SJSA1 (cell line): ENCODE measurements around the gene CACNB2. TPM values are rescaled to one million over a fixed set of nuclear protein-coding genes. Genes with fewer than 3 reads are reported as not detected.

Experiments
- DNase-seq, 2 experiments: peaks; one replicate each; pipeline ENCODE4 v3.0.0-alpha.2; 2015 to 2020; ENCODE audit warnings: low spot score in 2 of 2, low read depth in 1 of 2
- H3K27ac ChIP-seq: fragments of 250-450 bp; sonication (Bioruptor Pico); 2 replicates; pipeline ENCODE4 v1.5.1; 2020; ENCODE audit warnings: mild to moderate bottlenecking, moderate library complexity
- H3K27me3 ChIP-seq: fragments of 250-450 bp; sonication (Bioruptor Pico); replicated peaks from 2 replicates; pipeline ENCODE4 v1.5.1; 2020; ENCODE audit warnings: mild to moderate bottlenecking, moderate library complexity
- H3K36me3 ChIP-seq: fragments of 250-450 bp; sonication (Bioruptor Pico); 2 replicates; pipeline ENCODE4 v1.5.1; 2020; ENCODE audit warnings: mild to moderate bottlenecking
- H3K4me1 ChIP-seq: fragments of 250-450 bp; sonication (Bioruptor Pico); replicated peaks from 2 replicates; pipeline ENCODE4 v1.6.1; 2021; ENCODE audit warnings: mild to moderate bottlenecking
- H3K4me3 ChIP-seq: fragments of 250-450 bp; sonication (Bioruptor Pico); 2 replicates; pipeline ENCODE4 v1.5.1; 2020; ENCODE audit warnings: mild to moderate bottlenecking
- H3K9me3 ChIP-seq: fragments of 250-450 bp; sonication (Bioruptor Pico); replicated peaks from 2 replicates; pipeline ENCODE4 v1.5.1; 2020; ENCODE audit warnings: mild to moderate bottlenecking
- total RNA-seq: library from RNA; depleted of rRNA; stranded (reverse); fragments of >200 nt; shearing (Covaris generic); gene quantifications from 2 replicates; pipeline ENCODE4 v1.2.3, GENCODE V29; 2014

CACNB2 gene
- total RNA-seq, 1 experiment from 2014 or later: not detected

DNA sequence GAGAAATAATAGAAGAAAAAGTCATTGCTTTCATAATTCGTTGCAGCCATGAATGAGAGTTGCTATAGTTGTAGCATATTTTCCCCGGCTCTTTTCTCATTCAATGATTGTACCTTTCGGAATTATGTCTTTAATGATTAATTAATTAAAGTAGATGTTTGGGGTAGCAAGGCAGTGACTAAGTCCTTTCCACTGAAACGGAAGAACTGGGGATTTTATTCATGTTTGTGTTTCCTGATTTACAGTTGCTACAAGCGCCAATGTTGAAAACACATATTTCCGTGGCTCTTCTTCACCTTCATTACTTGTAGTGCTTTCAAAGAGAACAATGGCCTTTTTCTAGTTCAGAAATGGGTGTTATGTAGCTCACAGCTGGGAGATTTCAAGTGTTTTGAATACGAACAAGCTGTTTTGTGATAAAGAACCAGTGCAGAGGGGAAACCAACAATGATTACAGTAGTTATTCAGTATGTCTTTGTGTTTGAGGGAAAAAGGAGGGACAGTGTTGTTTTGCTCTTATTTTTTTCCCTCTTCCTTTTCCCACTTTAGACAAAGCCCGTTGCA is 357.7 kb downstream of the CACNB2 start:
- Histone ChIP-seq H3K4me3 (no peak overlapping the region), H3K9me3 (no peaks in the 10 kb centered on the region), H3K27ac (no peak overlapping the region), H3K4me1 (peaks cover 6% of the 10 kb centered on the region; the same call in 1 of the 2 replicates), H3K36me3 (no peaks in the 10 kb centered on the region), H3K27me3 (no peaks in the 10 kb centered on the region)
- DNase-seq: no peak

DNA sequence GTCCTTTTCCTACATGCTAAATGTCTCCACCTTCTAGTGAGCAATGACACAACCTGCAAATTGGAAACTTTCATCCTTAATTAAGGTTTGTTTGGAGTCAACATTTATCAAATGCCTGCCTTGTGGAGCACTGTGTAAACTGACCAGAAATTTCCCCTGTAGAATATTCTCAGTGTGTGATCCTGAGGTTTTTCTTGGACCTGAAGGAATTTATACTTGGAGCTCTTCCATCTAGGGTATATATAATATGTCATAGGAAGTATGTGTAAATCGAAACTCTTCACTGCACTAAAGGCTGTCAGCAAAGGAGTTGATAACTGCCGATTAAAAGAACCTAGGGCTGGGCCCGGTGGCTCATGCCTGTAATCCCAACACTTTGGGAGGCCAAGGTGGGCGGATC is 358.8 kb downstream of the CACNB2 start:
- Histone ChIP-seq H3K4me1 (peaks cover 6% of the 10 kb centered on the region; the same call in 1 of the 2 replicates), H3K9me3 (no peaks in the 10 kb centered on the region), H3K36me3 (no peaks in the 10 kb centered on the region), H3K27me3 (no peaks in the 10 kb centered on the region), H3K4me3 (no peak overlapping the region), H3K27ac (no peak overlapping the region)
- DNase-seq: no peak

DNA sequence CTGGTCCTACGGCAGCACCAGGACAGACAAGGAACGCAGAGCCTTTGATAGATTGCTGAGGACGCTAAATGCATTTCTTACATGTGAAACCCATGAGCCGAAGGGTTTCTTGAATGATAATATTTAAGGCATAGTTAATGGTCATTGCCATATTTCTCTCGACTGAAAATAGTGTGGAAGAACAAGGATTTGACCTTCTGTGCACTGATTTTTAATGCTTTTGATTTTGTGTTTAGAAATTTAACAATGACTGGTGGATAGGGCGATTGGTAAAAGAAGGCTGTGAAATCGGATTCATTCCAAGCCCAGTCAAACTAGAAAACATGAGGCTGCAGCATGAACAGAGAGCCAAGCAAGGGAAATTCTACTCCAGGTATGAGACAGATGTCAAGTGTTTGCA is 360.4 kb downstream of the CACNB2 start:
- Histone ChIP-seq H3K36me3 (no peaks in the 10 kb centered on the region), H3K4me3 (no peak overlapping the region), H3K27me3 (no peaks in the 10 kb centered on the region), H3K9me3 (no peaks in the 10 kb centered on the region), H3K4me1 (peaks cover 7% of the 10 kb centered on the region), H3K27ac (no peak overlapping the region)
- no peak for DNase-seq

DNA sequence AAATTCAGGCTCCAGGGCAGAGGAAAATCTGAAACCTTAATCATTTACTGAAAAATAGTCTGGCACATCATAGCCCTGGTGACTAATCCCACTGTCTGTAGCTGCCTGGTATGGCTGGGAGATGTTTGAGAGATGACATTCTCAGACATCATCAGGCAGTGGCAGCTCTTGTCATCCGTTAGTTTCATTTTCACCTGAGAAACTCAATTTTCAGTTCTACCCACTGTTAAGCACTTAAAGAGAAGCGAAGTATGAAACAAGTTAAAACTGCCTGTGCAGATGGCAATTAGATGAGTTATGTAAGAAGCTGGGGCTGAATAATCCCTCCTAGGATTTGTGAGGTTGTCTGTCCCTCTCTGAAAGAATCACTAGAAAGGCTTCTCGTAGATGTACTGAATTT is 361.0 kb downstream of the CACNB2 start:
- H3K4me1 ChIP-seq: peaks cover 10% of the 10 kb centered on the region
- H3K4me3 ChIP-seq: peak overlapping the region; percentile 31
- no peaks in the 10 kb centered on the region for H3K27me3 ChIP-seq
- H3K9me3 ChIP-seq: no peaks in the 10 kb centered on the region
- H3K36me3 ChIP-seq: no peaks in the 10 kb centered on the region
- H3K27ac ChIP-seq: peak overlapping the region; percentile 60
- peak in 1 of 2 experiments; percentile 32 for DNase-seq

DNA sequence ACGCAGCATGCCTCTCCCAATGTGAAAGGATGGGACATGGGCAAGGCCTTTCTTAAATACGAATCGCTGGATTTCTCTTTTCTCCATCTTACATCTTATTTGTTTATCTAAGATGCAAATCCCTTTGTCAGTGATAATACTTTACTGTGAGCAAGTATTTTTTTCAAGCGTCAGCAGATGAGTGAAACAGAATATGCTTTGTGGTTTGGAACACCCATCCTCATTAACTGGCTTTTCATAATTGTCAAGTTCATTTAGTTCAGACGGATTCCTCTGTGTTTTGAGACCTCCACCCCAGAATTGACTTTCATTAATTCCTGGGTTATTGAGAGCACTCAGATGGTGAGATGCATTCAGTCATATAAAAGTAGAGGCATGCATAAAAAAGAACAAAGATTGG is 361.4 kb downstream of the CACNB2 start:
- H3K4me3 ChIP-seq: peak overlapping the region; percentile 31
- no peaks in the 10 kb centered on the region for H3K9me3 ChIP-seq
- DNase-seq: no peak
- no peaks in the 10 kb centered on the region for H3K27me3 ChIP-seq
- H3K27ac ChIP-seq: peak overlapping the region; percentile 60
- H3K36me3 ChIP-seq: no peaks in the 10 kb centered on the region
- H3K4me1 ChIP-seq: peaks cover 10% of the 10 kb centered on the region

DNA sequence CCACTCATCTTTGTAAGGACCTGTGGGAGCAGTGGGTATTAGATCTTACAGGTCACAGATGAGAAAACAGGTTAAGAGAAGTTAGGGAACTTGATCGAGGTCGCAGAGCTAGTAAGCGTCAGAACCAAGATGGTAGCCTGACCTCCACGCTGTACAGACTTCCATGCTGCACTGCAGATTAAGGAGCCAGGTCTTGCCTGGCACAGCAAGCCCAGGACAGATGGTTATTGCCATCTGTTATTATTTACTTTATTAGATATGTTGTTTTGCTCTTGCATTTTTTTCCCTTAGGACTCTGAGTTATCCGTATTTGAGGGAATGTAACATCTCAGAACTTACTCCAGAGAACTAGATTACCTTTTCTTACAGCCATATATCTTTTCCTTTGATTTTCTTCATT is 363.9 kb downstream of the CACNB2 start:
- no peak for DNase-seq
- Histone ChIP-seq H3K27ac (no peak overlapping the region), H3K4me1 (peaks cover 10% of the 10 kb centered on the region), H3K36me3 (no peaks in the 10 kb centered on the region), H3K4me3 (no peak overlapping the region), H3K9me3 (no peaks in the 10 kb centered on the region), H3K27me3 (no peaks in the 10 kb centered on the region)

DNA sequence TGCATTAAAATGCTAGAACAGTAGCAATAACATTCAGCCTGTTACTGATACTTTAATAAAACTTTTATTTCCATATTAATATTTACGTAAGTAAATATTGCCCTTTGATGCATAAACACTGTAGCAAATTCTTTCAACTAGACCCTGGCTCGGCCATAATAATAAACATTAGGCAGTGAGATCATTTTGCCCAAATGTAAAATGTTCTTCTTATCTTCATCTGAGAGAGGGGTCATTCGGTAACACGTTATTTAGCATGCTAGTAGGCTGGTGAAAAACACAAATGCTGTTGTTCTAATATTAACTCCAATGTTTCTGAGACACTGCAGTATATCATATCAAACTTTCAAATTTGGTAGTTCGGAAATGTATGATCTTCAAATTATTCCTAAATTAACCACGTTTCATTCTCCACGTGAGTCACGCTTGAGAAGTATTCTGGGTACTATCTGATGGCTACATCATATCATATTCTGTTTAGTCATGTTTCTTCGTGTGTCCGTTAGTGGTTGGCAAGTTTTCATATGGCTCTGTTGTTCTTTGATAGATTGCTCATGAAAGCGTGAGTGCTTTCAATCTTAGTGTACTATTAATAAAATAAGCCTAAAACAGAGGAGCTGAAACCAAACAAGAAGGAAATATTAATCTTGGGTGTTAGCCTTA is 365.4 kb downstream of the CACNB2 start:
- DNase-seq: no peak
- Histone ChIP-seq H3K27me3 (no peaks in the 10 kb centered on the region), H3K9me3 (no peaks in the 10 kb centered on the region), H3K36me3 (no peaks in the 10 kb centered on the region), H3K4me1 (peaks cover 10% of the 10 kb centered on the region), H3K27ac (no peak overlapping the region), H3K4me3 (no peak overlapping the region)

DNA sequence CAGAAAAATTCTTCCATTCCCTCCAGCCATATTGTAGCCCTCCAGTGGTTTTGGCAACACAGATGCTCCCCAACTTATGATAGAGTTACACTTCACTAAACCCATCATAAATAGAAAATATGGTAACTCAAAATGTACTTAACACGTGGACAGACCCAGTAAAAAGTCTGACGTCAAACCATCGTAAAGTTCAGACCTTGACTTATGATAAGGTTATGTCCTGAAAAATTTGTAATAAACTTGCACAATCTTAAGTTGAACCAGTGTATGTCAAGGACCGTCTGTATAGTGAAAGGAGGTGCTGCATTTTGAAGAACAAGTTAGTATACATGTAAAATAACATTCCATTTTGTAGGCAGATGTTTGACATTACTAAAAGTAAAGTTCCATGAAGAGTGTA is 368.4 kb downstream of the CACNB2 start:
- DNase-seq: no peak
- Histone ChIP-seq H3K27me3 (no peaks in the 10 kb centered on the region), H3K4me3 (no peak overlapping the region), H3K4me1 (peaks cover 3% of the 10 kb centered on the region; the same call in 1 of the 2 replicates), H3K27ac (no peak overlapping the region), H3K36me3 (no peaks in the 10 kb centered on the region), H3K9me3 (no peaks in the 10 kb centered on the region)

DNA sequence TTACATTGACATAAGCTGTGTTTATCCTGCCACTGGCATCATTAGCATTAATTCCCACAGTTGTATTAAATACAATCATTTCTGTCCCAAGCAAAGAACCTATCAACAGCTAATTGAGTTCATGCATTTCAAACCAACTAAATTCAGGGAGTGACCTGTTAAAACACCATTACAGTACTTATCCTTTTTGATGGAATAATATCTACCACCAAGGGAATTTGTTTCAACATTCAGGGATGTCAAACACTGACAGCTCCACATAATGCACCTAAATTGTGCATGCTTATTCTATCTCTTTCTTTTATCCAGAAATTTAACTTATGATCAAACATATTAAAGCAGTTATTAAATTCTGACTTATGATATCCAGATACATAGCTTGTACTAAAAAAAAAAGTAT is 374.3 kb downstream of the CACNB2 start:
- no peaks in the 10 kb centered on the region for H3K36me3 ChIP-seq
- H3K27me3 ChIP-seq: no peaks in the 10 kb centered on the region
- no peak overlapping the region for H3K4me3 ChIP-seq
- DNase-seq: no peak
- H3K27ac ChIP-seq: no peak overlapping the region
- no peaks in the 10 kb centered on the region for H3K4me1 ChIP-seq
- no peaks in the 10 kb centered on the region for H3K9me3 ChIP-seq

DNA sequence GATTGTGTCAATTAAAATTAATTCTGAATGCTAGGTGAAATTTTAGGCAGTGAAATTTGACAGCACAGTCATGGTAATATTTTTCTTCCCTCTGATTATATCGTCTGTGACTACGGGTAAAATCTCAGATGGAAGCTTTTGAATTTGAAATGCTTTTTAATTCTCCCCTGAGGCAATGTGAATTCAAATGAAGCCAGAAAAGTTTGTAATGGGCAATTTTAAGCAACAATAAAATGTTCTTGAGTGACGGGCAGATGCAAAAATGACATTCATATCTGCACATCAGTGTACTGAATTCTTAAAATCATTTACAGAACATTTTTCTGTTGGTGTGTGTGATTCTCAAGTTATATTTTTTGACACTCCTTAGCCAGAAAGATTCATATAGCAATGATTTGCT is 376.6 kb downstream of the CACNB2 start:
- DNase-seq: no peak
- Histone ChIP-seq H3K4me3 (no peak overlapping the region), H3K27me3 (no peaks in the 10 kb centered on the region), H3K4me1 (no peaks in the 10 kb centered on the region), H3K9me3 (no peaks in the 10 kb centered on the region), H3K36me3 (no peaks in the 10 kb centered on the region), H3K27ac (no peak overlapping the region)

DNA sequence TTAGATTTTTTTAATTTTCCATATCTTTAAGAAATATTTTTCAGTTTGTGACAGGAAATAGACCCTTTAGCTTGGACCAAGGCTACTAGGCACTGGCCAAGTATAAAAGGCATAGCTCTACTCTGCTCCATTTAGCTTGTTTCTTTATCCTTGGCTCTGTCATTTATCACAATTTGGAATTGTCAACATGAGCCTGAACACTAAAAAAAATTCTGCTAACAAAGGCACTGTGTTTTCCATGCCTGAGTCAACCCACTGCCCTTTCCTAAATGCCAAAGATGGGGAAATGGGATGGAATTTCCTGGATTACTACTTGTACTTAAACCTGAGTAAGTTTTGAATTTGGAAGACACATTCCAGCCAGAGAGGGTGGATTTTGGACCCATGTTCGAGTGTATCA is 382.8 kb downstream of the CACNB2 start:
- Histone ChIP-seq H3K36me3 (no peaks in the 10 kb centered on the region), H3K27me3 (no peaks in the 10 kb centered on the region), H3K27ac (no peak overlapping the region), H3K4me1 (no peaks in the 10 kb centered on the region), H3K4me3 (no peak overlapping the region), H3K9me3 (no peaks in the 10 kb centered on the region)
- no peak for DNase-seq

DNA sequence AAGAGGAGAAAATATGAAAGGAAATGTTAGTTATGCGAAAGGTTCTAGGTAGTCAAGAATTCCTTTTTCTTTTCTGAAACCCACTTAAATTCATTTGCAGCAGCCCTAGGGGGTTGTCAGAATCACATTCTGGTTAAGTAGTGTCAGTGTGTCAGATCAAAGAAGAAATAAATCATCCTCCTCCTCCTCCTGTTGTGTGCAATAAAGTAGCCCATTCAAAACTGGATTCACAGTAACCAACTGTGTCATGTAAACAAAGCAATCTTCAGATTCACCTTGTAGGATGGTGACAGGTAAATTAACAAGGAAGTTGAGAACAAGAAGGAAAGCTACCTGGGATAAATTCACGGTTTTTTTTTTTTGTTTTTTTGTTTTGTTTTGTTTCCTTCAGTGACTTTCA is 383.6 kb downstream of the CACNB2 start:
- Histone ChIP-seq H3K27ac (no peak overlapping the region), H3K4me1 (no peaks in the 10 kb centered on the region), H3K4me3 (no peak overlapping the region), H3K36me3 (no peaks in the 10 kb centered on the region), H3K27me3 (no peaks in the 10 kb centered on the region), H3K9me3 (no peaks in the 10 kb centered on the region)
- DNase-seq: no peak

DNA sequence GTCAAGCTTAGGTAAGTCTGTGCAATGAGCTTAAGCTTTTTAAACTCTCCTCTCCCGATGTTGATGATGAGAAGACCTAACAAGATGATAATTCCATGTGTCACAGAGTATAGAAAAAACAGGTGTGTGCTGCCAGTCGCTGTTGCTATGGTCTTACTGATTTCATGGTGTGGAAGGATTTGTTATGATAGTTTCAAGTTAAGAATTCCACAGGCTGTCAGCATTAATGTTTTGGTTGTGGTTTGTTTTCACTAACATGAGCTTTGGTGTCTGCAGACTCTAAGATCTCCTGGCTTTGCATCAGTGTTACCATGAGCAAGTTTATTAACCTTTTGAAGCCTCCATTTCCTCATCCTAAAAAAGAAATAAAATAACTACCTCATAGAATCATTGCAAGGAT is 387.5 kb downstream of the CACNB2 start:
- Histone ChIP-seq H3K4me3 (no peak overlapping the region), H3K9me3 (no peaks in the 10 kb centered on the region), H3K4me1 (no peaks in the 10 kb centered on the region), H3K36me3 (no peaks in the 10 kb centered on the region), H3K27ac (no peak overlapping the region), H3K27me3 (no peaks in the 10 kb centered on the region)
- no peak for DNase-seq

DNA sequence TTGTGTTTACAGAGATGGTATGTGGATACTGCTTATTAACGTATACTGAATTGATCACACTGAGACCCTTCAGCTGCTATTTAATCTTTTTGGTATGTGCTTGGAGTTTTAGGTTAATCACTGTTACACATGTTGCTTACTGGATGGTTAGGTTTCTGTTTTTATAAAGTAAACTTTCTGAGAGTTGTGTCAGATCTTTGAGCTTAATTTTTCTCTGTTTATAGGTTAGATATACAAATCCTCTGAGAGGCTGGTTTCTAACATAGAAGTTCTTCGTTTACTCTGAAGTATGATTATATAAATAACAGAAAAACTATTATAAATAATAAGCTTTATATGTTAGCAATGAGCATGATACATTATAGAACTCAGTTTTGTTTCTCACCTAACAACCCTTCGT is 388.1 kb downstream of the CACNB2 start:
- no peak overlapping the region for H3K27ac ChIP-seq
- DNase-seq: no peak
- H3K36me3 ChIP-seq: no peaks in the 10 kb centered on the region
- no peaks in the 10 kb centered on the region for H3K9me3 ChIP-seq
- no peaks in the 10 kb centered on the region for H3K27me3 ChIP-seq
- no peak overlapping the region for H3K4me3 ChIP-seq
- no peaks in the 10 kb centered on the region for H3K4me1 ChIP-seq
